Kidney (tissue), 14 donors: ENCODE data around the gene TTYH2. TPM values are rescaled to one million over a fixed set of nuclear protein-coding genes. Genes with fewer than 3 reads are reported as not detected.
A peak's percentile ranks its signal among the peaks of the same experiment; 100 is the strongest.

Experiments used
- DNase-seq, 5 donors: peaks; one replicate each; pipeline ENCODE4 v3.0.0-alpha.2; 2013 to 2020
- FAIRE-seq: peaks from 2 replicates; lab custom pipeline; 2012; peaks lifted over from hg19 to GRCh38; lab: Jason Lieb, UNC
- H3K27ac ChIP-seq, 2 donors: one replicate each; pipeline ENCODE4 v1.7.0; 2013; ENCODE audit warnings: low read depth in 2 of 2, low read length in 2 of 2, inconsistent platforms in 1 of 2
- H3K27me3 ChIP-seq: one replicate; pipeline ENCODE4 v1.7.1; 2013; ENCODE audit warnings: low read length, inconsistent platforms; ENCODE audit not compliant: control insufficient read depth, insufficient read depth
- H3K36me3 ChIP-seq, 3 donors: one replicate each; pipeline versions ENCODE4 v1.7.0 to v1.7.1; 2013; ENCODE audit warnings: low read length in 3 of 3, control low read depth in 1 of 3, inconsistent platforms in 1 of 3; ENCODE audit not compliant: insufficient read depth in 3 of 3, control insufficient read depth in 2 of 3
- H3K4me1 ChIP-seq, 3 donors: one replicate each; pipeline versions ENCODE4 v1.7.0 to v1.7.1; 2013; ENCODE audit warnings: low read length in 3 of 3, inconsistent platforms in 1 of 3, low read depth in 1 of 3; ENCODE audit not compliant: control insufficient read depth in 2 of 3, insufficient read depth in 2 of 3
- H3K4me3 ChIP-seq, 3 donors: one replicate each; pipeline versions ENCODE4 v1.7.0 to v1.8.1; 2013; ENCODE audit warnings: low read length in 3 of 3, control low read depth in 1 of 3, inconsistent platforms in 1 of 3
- H3K9ac ChIP-seq, 3 donors: one replicate each; pipeline versions ENCODE4 v1.7.0 to v1.7.1; 2013; ENCODE audit warnings: low read length in 3 of 3, control low read depth in 1 of 3, inconsistent platforms in 1 of 3
- H3K9me3 ChIP-seq, 3 donors: one replicate each; pipeline versions ENCODE4 v1.7.0 to v1.7.1; 2013; ENCODE audit warnings: low read length in 3 of 3, control low read depth in 1 of 3, inconsistent platforms in 1 of 3; ENCODE audit not compliant: control insufficient read depth in 2 of 3, insufficient read depth in 1 of 3
- CTCF ChIP-seq: IDR thresholded peaks from 3 replicates; pipeline ENCODE4 v1.5.1; 2012; ENCODE audit warnings: mild to moderate bottlenecking, moderate library complexity, borderline replicate concordance; ENCODE audit not compliant: insufficient read depth; ENCODE audit errors: extremely low read depth
- intact Hi-C: fragments of 100-400 bp; cut with DNase I; formaldehyde crosslinking; loops from one replicate; pipeline ENCODE4 v1.11.1; 2022
- polyA plus RNA-seq: library from polyadenylated mRNA; stranded (reverse); fragments of 350-450 nt; fragmentation: Illumina TruSeq; extraction: RNeasy Lipid Tissue Mini Kit (QIAGEN cat#74804); gene quantifications from one replicate; pipeline ENCODE4 v1.2.3, GENCODE V29; 2014; ENCODE audit warnings: low read depth, low replicate concordance; ENCODE audit not compliant: insufficient read depth
- total RNA-seq: library from RNA; stranded (reverse); fragmentation: NEBNext Ultra II Directional; extraction: Animal tissue kit (Norgen Biotek cat#: 25700); gene quantifications from one replicate; pipeline ENCODE4 v1.2.1, GENCODE V29; 2021
- donor health status: control.
- donor health status: control.
- donor health status: control.
- donor health status: control.
- donor health status: control.
- donor health status: DM: yes; HTN: yes; CAD: no.
- donor health status: Normal renal cell carcinoma (clear cell type).

The TTYH2 gene
- total and polyA plus RNA-seq, 2 donors from 2014 or later: 2.4 to 7.1 TPM

- Histone ChIP-seq H3K27me3 (no peaks in the 10 kb centered on the region), H3K9me3 (no peaks in the 10 kb centered on the region), H3K9ac (no peak overlapping the region), H3K36me3 (no peaks in the 10 kb centered on the region), H3K4me3 (no peak overlapping the region), H3K27ac (no peak overlapping the region), H3K4me1 (peaks cover 0 to 4% (median 3%) of the 10 kb centered on the region in 3 donors)
- DNase-seq (no peak), FAIRE-seq (no peak)
- intact Hi-C loops: no loop called here
- no peak for TF ChIP-seq CTCF
Measured at GRCh38 chr17:74271281-74271680, 57.9 kb downstream of the TTYH2 start.

- intact Hi-C loops: no loop called here
- no peak overlapping the region for H3K27ac ChIP-seq
- no peaks in the 10 kb centered on the region for H3K27me3 ChIP-seq
- peaks cover 0 to 4% (median 3%) of the 10 kb centered on the region in 3 donors for H3K4me1 ChIP-seq
- H3K36me3 ChIP-seq: no peaks in the 10 kb centered on the region
- no peak for TF ChIP-seq CTCF
- FAIRE-seq (no peak), DNase-seq (no peak)
- H3K9me3 ChIP-seq: no peaks in the 10 kb centered on the region
- no peak overlapping the region for H3K9ac ChIP-seq
- no peak overlapping the region for H3K4me3 ChIP-seq
Measured at GRCh38 chr17:74271901-74272561, 58.7 kb downstream of the TTYH2 start.

- DNase-seq (peak in 2 of 5 donors; percentile 20 to 37), FAIRE-seq (no peak)
- H3K36me3 ChIP-seq: no peaks in the 10 kb centered on the region
- no peaks in the 10 kb centered on the region for H3K27me3 ChIP-seq
- no peak overlapping the region for H3K27ac ChIP-seq
- H3K9me3 ChIP-seq: no peaks in the 10 kb centered on the region
- no peak for TF ChIP-seq CTCF
- H3K4me3 ChIP-seq: no peak overlapping the region
- no peak overlapping the region for H3K9ac ChIP-seq
- intact Hi-C loops: no loop called here
- H3K4me1 ChIP-seq: peaks cover 0 to 4% (median 3%) of the 10 kb centered on the region in 3 donors
Measured at GRCh38 chr17:74272731-74273201, 59.4 kb downstream of the TTYH2 start.
